ENCODE data around the gene ROBO4. TPM values are rescaled to one million over a fixed set of nuclear protein-coding genes. Genes with fewer than 3 reads are reported as not detected.
A peak's percentile ranks its signal among the peaks of the same experiment; 100 is the strongest.

Gene ROBO4
- total and polyA plus RNA-seq, 2 of the 13 experiments (the other 11 are each of a cell fraction or from before 2014, with no cell fraction given) = 0.07 to 1.1 TPM

DNA sequence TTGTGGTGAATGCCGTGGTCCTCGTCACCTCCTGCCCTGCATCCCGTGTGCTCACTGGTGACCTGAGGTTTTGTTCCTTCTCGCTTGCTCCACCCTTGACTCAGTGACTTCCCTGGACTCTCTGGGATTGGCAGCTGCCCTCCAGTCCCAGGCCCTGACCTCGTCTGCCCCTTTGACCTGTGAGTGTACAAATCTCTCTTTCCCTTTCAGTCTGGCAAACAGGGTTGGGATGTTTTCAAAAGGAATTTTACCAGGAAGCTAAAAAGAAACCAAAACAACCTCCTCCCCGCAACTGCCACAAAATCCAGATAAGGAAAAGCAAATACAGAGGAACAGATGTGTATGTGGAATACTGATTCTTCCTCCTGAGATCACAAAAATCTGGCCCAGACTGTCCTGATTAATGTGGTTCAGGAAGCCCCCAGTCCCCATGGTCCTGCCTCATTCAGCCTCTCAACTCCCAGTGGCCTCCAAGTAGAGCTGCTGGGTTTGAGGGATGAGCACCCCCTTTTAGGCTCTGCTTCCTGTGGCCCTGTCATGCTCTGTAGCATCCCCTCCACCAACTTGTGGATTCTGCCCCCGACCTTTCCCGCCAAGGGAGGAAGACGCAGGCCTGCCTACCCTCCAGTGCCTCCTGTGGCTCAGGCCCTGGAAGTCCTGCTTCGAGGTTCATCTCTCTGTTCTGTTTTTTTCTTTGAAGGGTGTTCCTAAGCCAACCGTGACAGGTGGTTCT is 15.2 kb downstream of the ROBO4 start (continued):
- TF ChIP-seq ZBTB1 (CRISPR knock-in tag; IDR thresholded peaks at IDR 0.05; ENCODE audit: borderline replicate concordance) (no peak), ZNF276 (CRISPR knock-in tag; IDR thresholded peaks at IDR 0.05; ENCODE audit: low read depth) (no peak), NFYB (CRISPR knock-in tag; IDR thresholded peaks at IDR 0.05) (no peak), GFI1 (CRISPR knock-in tag; IDR thresholded peaks at IDR 0.05; ENCODE audit: borderline replicate concordance) (peak; percentile 99), CCDC6 (CRISPR knock-in tag; IDR thresholded peaks at IDR 0.05) (no peak), PHF8 (CRISPR knock-in tag; IDR thresholded peaks at IDR 0.05) (no peak), EED (CRISPR knock-in tag; IDR thresholded peaks at IDR 0.05) (no peak), DRAP1 (CRISPR knock-in tag; IDR thresholded peaks at IDR 0.05) (0 out of 2 replicates have a peak, but pooled peaks have one; percentile 20), CHD4 (IDR thresholded peaks at IDR 0.05; ENCODE audit: borderline replicate concordance, low read length) (no peak), RBM22 (optimal IDR thresholded peaks at IDR 0.05; ENCODE audit: low read length) (no peak), NFRKB (IDR thresholded peaks at IDR 0.05) (no peak), ZFP37 (CRISPR knock-in tag; IDR thresholded peaks at IDR 0.05; ENCODE audit: borderline replicate concordance) (no peak), POGZ (CRISPR knock-in tag; IDR thresholded peaks at IDR 0.05) (peak; percentile 15; the same call in 1 of the 2 replicates), ZNF777 (CRISPR knock-in tag; IDR thresholded peaks at IDR 0.05) (no peak), NONO (IDR thresholded peaks at IDR 0.05) (no peak), NONO (CRISPR knock-in tag; conservative IDR thresholded peaks at IDR 0.05) (no peak), THAP7 (CRISPR knock-in tag; IDR thresholded peaks at IDR 0.05) (no peak), ZNF350 (CRISPR knock-in tag; IDR thresholded peaks at IDR 0.05; ENCODE audit: borderline replicate concordance, low read depth) (peak; percentile 31; the same call in 1 of the 2 replicates), ZNF34 (CRISPR knock-in tag; IDR thresholded peaks at IDR 0.05; ENCODE audit: borderline replicate concordance) (0 out of 2 replicates have a peak, but pooled peaks have one; percentile 57)
- TF ChIP-seq, protein P1, sequence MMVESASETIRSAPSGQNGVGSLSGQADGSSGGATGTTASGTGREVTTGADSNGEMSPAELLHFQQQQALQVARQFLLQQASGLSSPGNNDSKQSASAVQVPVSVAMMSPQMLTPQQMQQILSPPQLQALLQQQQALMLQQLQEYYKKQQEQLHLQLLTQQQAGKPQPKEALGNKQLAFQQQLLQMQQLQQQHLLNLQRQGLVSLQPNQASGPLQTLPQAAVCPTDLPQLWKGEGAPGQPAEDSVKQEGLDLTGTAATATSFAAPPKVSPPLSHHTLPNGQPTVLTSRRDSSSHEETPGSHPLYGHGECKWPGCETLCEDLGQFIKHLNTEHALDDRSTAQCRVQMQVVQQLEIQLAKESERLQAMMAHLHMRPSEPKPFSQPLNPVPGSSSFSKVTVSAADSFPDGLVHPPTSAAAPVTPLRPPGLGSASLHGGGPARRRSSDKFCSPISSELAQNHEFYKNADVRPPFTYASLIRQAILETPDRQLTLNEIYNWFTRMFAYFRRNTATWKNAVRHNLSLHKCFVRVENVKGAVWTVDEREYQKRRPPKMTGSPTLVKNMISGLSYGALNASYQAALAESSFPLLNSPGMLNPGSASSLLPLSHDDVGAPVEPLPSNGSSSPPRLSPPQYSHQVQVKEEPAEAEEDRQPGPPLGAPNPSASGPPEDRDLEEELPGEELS (CRISPR knock-in tag; IDR thresholded peaks at IDR 0.05) = peak; percentile 84
- TF ChIP-seq, protein P2, sequence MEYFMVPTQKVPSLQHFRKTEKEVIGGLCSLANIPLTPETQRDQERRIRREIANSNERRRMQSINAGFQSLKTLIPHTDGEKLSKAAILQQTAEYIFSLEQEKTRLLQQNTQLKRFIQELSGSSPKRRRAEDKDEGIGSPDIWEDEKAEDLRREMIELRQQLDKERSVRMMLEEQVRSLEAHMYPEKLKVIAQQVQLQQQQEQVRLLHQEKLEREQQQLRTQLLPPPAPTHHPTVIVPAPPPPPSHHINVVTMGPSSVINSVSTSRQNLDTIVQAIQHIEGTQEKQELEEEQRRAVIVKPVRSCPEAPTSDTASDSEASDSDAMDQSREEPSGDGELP (IDR thresholded peaks at IDR 0.05; ENCODE audit: borderline replicate concordance, low read depth) = no peak; the same call in 1 of the 2 replicates
- TF ChIP-seq, protein P3, sequence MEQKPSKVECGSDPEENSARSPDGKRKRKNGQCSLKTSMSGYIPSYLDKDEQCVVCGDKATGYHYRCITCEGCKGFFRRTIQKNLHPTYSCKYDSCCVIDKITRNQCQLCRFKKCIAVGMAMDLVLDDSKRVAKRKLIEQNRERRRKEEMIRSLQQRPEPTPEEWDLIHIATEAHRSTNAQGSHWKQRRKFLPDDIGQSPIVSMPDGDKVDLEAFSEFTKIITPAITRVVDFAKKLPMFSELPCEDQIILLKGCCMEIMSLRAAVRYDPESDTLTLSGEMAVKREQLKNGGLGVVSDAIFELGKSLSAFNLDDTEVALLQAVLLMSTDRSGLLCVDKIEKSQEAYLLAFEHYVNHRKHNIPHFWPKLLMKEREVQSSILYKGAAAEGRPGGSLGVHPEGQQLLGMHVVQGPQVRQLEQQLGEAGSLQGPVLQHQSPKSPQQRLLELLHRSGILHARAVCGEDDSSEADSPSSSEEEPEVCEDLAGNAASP (CRISPR knock-in tag; IDR thresholded peaks at IDR 0.05; ENCODE audit: borderline replicate concordance) = peak; percentile 94; the same call in 1 of the 2 replicates

Measured in HepG2 (cell line).